HFF-Myc (cell line): ENCODE measurements around the gene CREB3L2.
"Not testable (repeated sequence)": the region's sequence is repeated elsewhere in the genome, so short reads cannot be mapped to it uniquely, and the experiment has no call there.

Experiments
- DNase-seq: peaks from one replicate; pipeline ENCODE4 v3.0.0-alpha.2; 2011; ENCODE audit warnings: low read depth; ENCODE audit errors: extremely low read depth
- H3K4me3 ChIP-seq: replicated peaks from 2 replicates; pipeline ENCODE4 v1.5.1; 2011; ENCODE audit warnings: low read depth, mild to moderate bottlenecking, control low read depth, low read length
- TF ChIP-seq, protein P1 (sequence below): IDR thresholded peaks from 2 replicates; pipeline ENCODE4 v1.5.1; 2012; ENCODE audit warnings: mild to moderate bottlenecking, low read depth, low read length, control low read depth; ENCODE audit errors: missing control alignments

The CREB3L2 gene

DNA sequence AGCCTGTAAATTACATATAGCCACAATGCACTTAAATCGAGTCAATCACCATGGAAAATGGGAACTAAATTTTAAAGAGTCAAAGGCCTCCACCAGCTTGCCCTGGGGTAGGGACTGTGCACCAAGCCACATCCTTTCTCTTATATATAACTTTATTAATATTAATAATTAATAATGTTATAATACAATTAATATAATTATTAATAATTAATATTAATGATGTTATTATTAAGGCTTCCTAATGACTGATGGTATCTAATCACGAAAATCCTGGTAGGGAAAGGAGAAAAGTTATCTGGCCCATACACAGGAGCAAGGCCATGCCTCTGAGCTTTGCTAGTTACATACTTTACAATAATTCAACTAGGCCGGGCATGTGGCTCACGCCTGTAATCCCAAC is 87.9 kb downstream of the CREB3L2 start:
- TF ChIP-seq, protein P1, sequence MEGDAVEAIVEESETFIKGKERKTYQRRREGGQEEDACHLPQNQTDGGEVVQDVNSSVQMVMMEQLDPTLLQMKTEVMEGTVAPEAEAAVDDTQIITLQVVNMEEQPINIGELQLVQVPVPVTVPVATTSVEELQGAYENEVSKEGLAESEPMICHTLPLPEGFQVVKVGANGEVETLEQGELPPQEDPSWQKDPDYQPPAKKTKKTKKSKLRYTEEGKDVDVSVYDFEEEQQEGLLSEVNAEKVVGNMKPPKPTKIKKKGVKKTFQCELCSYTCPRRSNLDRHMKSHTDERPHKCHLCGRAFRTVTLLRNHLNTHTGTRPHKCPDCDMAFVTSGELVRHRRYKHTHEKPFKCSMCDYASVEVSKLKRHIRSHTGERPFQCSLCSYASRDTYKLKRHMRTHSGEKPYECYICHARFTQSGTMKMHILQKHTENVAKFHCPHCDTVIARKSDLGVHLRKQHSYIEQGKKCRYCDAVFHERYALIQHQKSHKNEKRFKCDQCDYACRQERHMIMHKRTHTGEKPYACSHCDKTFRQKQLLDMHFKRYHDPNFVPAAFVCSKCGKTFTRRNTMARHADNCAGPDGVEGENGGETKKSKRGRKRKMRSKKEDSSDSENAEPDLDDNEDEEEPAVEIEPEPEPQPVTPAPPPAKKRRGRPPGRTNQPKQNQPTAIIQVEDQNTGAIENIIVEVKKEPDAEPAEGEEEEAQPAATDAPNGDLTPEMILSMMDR: no peak
- no peak overlapping the region for H3K4me3 ChIP-seq
- no peak for DNase-seq

- no peak for DNase-seq
- TF ChIP-seq, protein P1: no peak
- no peak overlapping the region for H3K4me3 ChIP-seq
These were observed 92.8 kb downstream of the CREB3L2 start for GRCh38 chr7:137909042-137909441.

DNA sequence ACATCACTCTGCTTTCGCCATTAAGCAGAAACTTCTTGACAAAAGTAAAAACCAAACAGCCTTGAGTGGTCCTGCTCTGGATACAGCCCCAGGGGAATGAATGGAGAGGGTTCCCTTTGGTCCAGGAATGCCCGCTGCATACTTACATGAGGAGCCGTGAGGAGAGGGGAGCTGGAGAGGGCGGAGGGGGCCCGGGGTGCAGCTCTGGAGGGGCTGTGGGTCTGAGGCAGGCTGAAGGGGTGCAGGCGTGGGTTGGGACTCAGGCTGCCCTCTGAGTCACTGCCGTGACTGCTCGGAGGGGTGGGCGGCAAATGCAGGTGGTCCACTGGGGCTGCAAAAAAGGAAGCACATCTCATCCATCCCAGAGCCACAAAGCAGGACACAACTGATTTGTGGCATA is 93.8 kb downstream of the CREB3L2 start:
- DNase-seq: no peak
- no peak overlapping the region for H3K4me3 ChIP-seq
- TF ChIP-seq, protein P1: no peak

DNA sequence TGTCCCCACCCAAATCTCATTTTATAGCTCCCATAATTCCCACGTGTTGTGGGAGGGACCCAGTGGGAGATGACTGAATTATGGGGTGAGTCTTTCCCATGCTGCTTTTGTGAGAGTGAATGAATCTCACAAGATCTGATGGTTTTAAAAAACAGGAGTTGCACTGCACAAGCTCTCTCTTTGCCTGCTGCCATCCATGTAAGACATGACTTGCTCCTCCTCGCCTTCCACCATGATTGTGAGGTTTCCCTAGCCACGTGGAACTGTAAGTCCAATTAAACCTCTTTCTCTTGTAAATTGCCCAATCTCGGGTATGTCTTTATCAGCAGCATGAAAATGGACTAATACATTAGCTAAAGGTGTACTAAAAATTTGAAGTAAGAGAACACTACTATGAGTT is 95.2 kb downstream of the CREB3L2 start:
- H3K4me3 ChIP-seq, DNase-seq: not testable (repeated sequence)

DNA sequence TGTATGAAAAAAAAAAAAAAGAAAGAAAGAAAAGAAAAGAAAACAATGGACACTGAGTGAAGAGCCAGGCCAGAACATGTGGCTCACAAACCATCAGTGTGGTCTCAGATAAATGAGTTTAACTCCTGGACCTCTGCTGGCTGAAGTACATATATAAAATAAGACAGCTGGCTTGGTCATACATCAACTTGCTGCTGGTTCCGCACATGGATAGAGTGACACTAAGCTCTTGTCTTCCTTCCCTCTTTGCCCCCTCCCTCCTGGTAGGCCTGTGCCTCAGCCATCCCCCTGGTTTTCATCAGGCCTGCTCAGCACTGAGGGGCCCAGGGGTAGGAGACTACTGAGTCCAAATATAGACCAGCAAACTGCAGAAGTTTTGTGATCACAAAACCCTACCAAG is 97.1 kb downstream of the CREB3L2 start:
- H3K4me3 ChIP-seq: no peak overlapping the region
- TF ChIP-seq, protein P1: no peak
- no peak for DNase-seq

DNA sequence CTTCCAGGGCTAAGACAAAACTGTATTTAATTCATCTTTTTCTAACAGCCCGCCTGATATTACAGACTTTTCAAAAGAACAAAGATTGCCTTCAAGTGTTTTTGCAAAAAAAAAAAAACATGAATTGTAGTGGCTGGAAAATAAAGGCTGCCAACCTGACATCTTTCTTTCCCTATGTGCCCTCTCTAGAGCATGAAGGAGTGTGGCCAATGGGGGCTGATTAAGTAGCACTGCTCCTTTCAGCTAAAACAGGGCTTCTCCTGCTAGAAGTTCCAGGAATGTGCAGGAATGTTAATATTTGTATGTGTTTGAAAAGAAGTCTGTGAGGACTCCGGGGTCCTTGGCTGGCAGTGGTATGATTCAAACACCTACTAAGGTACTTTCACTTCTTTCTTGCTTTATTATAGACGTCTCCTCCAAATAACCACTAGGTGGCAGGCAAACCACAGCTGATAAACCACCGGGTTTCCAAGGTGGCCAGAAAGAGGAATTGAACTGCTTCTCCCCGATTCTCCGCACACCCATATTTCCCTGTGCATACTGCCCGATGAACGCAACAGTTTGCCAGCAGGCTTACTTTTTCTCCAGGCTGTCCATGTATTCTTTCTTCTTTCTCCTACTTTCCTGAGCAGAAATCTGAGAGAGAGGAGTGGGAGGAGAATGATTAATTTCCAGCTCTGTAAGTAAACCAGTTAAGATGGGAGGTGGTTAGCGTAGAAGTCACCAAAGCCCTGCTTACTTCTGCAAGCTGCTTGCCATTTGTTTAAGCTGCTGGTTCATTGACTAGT is 98.3 kb downstream of the CREB3L2 start:
- DNase-seq: peak; percentile 66
- TF ChIP-seq, protein P1: peak; percentile 67
- H3K4me3 ChIP-seq: no peak overlapping the region

GRCh38 chr7:137900137-137900536 is 101.7 kb downstream of the CREB3L2 start:
- TF ChIP-seq, protein P1: no peak
- no peak for DNase-seq
- no peak overlapping the region for H3K4me3 ChIP-seq
